ENCODE results near the gene PXK. TPM values are rescaled to one million over a fixed set of nuclear protein-coding genes. Genes with fewer than 3 reads are reported as not detected.

The PXK gene
- total RNA-seq, 1 donor from 2014 or later = 47.6 TPM

DNA sequence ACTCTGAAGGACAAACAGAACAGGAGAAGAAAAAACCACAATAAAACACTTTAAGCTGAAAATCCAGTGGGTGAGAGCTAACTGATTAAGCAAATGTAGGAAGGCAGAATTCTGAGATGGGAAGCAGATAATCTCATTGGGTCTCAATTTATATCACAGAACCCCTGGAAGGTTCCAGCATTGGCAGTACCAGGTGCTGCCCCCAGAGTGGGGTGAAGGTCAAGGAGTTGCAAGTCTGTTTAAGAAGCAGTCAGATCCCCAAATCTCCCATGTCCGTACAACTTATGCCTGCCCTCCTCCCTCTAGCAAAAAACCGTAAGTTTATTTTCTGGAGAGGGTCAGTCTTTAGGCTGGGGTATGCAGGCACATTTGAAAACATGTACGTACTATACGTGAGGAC lies 45.1 kb downstream of the PXK start:
- H3K27ac Mint-ChIP-seq = peak overlapping the region; percentile 58
- H3K27me3 Mint-ChIP-seq (ENCODE audit: low read depth) = no peaks in the 10 kb centered on the region
- peaks cover 9% of the 10 kb centered on the region for H3K4me1 Mint-ChIP-seq (ENCODE audit: low read depth)
- peaks cover 37% of the 10 kb centered on the region for H3K36me3 Mint-ChIP-seq (ENCODE audit: low read depth)
- no peaks in the 10 kb centered on the region for H3K9me3 Mint-ChIP-seq
- no peak overlapping the region for H3K4me3 Mint-ChIP-seq (ENCODE audit: low read depth)
- no peak for DNase-seq (ENCODE audit: low spot score)
- intact Hi-C loops (cut with micrococcal nuclease) = no loop called here

DNA sequence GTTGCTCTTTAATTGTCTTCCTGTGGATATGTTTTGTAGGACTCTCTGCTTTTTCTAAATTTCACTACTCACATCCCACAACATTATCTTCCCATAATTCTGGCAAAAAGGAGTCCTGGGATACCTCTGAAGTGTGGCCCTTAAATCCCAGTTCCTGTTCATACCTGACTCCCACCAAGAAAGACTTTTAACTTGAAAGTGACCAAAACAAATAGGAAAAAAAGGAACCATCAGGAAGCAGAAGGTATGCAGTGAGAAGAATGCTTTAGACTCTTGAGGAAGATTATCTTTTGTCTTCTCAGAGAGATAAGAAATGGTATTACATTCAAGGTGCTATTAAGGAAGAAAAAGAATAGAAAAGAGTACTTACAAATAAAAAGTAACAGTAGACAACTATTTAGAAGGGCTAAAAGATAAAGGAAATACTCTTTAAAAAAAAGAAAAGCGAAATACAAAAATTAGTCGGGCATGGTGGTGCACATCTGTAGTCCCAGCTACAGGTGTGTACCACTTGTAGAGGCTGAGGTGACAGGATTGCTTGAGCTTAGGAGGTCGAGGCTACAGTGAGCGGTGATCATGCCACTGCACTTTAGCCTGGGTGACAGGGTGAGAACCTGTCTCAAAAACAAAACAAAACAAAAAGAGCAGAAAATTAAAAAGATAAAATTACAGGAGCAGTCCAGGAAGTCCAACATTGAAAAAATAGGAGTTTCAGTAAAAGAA lies 46.8 kb downstream of the PXK start:
- no peak overlapping the region for H3K4me3 Mint-ChIP-seq (ENCODE audit: low read depth)
- H3K36me3 Mint-ChIP-seq (ENCODE audit: low read depth) = peaks cover 37% of the 10 kb centered on the region
- DNase-seq (ENCODE audit: low spot score) = no peak
- H3K4me1 Mint-ChIP-seq (ENCODE audit: low read depth) = peaks cover 8% of the 10 kb centered on the region
- no peaks in the 10 kb centered on the region for H3K9me3 Mint-ChIP-seq
- peak overlapping the region; percentile 1 for H3K27ac Mint-ChIP-seq
- H3K27me3 Mint-ChIP-seq (ENCODE audit: low read depth) = no peaks in the 10 kb centered on the region
- intact Hi-C loops (cut with micrococcal nuclease) = loop anchor here (10.0 kb wide), 1 partner anchor 45 kb away; the partner anchor contains the start of gene PXK

DNA sequence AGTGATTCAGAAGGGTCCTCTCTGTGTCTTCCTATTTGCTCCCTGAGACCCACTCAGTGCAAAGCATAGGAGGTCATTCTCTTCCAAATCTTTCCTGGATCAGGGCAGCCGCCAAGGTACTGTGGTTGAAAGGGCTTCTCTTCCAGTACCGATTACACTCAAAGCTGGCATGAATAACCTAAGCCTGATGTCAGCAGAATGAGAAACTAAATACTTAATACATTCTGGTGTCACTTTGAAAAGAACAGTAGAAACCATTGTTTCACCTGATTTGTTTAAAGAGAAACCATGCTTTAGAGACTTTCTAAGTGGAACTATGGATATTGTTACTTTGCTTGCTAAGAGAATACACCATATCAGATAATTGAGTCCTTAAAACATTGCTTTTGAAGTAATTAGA lies 50.8 kb downstream of the PXK start:
- Mint-ChIP-seq H3K4me3 (ENCODE audit: low read depth) (no peak overlapping the region), H3K9me3 (no peaks in the 10 kb centered on the region), H3K27me3 (ENCODE audit: low read depth) (no peaks in the 10 kb centered on the region), H3K36me3 (ENCODE audit: low read depth) (peaks cover 47% of the 10 kb centered on the region), H3K27ac (no peak overlapping the region), H3K4me1 (ENCODE audit: low read depth) (peaks cover 22% of the 10 kb centered on the region)
- no peak for DNase-seq (ENCODE audit: low spot score)
- intact Hi-C loops (cut with micrococcal nuclease) = loop anchor here (10.0 kb wide), 1 partner anchor 49 kb away; the partner anchor contains the start of gene PXK

DNA sequence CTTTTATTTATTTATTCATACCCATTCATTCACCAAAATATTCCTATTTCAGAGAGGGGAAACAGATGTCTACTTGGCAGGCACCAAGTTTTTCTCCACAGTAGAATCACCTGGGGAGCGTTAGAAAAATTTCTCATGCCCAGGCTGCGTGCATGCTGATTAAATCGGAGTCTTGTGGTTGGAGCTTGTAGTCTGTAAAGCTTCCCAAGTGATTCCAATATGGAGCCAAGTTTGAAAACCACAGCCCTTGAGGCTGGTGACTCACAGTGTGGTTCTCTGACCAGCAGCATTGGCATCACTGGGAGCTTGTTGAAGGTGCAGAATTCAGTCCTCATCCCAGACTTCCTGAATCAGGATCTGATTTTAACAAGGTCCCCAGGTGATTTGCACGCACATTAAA lies 51.2 kb downstream of the PXK start:
- Mint-ChIP-seq H3K36me3 (ENCODE audit: low read depth) (peaks cover 50% of the 10 kb centered on the region), H3K4me1 (ENCODE audit: low read depth) (peaks cover 26% of the 10 kb centered on the region), H3K9me3 (no peaks in the 10 kb centered on the region), H3K4me3 (ENCODE audit: low read depth) (no peak overlapping the region), H3K27ac (no peak overlapping the region), H3K27me3 (ENCODE audit: low read depth) (no peaks in the 10 kb centered on the region)
- intact Hi-C loops (cut with micrococcal nuclease) = loop anchor here (10.0 kb wide), 1 partner anchor 49 kb away; the partner anchor contains the start of gene PXK
- no peak for DNase-seq (ENCODE audit: low spot score)

DNA sequence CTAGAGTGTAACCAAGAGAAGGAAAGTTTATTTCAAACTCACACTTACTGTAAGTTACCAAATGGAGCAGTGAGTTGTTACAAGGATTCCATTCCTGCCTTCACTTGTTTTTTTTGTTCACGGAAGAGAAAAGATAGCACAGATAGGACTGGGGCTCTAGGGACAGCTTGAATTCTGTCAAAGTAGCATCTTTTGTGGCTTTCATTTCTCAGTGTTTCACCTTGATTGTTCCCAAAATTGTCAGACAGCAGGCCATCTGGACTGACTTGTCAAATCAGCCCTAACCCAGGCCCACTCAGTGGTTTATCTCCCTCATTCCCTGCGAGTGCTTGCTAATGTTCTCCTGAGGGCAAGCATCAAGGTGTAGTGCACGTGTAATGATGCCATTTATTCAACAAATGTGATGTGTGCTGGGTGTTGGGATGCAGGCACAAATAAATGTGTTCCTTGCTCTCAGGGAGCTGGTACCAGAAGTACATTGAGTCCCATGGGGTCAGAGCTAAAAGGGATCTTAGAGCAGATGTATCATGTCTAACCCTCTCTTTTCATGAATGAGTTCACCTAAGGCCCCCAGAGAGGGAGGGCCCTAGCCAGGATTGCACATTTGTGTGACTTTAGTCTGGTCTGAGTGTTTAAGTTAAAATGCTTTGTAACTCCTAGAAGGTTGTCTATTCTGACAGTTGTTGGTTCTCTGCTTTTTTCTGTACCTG lies 51.8 kb downstream of the PXK start:
- Mint-ChIP-seq H3K4me3 (ENCODE audit: low read depth) (no peak overlapping the region), H3K27me3 (ENCODE audit: low read depth) (no peaks in the 10 kb centered on the region), H3K36me3 (ENCODE audit: low read depth) (peaks cover 47% of the 10 kb centered on the region), H3K27ac (no peak overlapping the region), H3K9me3 (no peaks in the 10 kb centered on the region), H3K4me1 (ENCODE audit: low read depth) (peaks cover 27% of the 10 kb centered on the region)
- no peak for DNase-seq (ENCODE audit: low spot score)
- intact Hi-C loops (cut with micrococcal nuclease) = loop anchor here (10.0 kb wide), 1 partner anchor 50 kb away; the partner anchor contains the start of gene PXK

DNA sequence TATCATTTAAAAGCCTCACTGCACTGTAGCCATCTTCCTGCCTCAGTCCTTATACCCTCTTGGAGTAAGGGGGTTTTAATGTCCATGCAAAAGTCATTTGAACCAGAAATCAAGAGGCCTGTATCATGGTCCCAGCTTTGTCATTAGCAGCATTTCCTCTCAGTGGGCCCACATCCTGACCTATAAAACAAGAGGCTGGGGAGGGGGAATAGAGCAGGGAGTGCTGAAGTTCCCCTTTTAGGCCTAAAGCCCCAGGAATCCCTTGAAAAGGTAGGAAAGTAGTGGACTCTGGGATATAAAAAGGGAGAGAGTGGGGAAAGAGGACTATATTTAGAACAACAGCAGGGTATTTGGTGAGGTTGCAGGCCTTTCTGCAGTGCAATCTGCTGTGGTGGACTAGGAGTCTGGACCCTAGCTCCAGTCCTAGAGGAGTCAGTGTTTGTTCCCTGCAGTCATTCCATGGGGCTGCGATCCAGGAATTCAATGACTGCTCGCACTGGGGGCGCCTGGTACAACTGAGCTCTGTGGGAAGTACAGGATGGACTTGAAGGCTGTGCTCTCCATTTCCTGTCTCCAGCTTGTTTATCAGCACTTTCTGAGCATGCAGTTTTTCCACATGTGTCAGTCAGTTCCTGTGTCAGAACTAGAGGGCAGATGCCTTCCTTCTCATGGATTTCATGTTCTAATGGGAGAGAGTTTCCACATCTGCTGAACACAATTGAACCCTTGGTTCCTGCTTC lies 54.1 kb downstream of the PXK start:
- H3K9me3 Mint-ChIP-seq = no peaks in the 10 kb centered on the region
- DNase-seq (ENCODE audit: low spot score) = no peak
- H3K36me3 Mint-ChIP-seq (ENCODE audit: low read depth) = peaks cover 55% of the 10 kb centered on the region
- H3K27ac Mint-ChIP-seq = peak overlapping the region; percentile 77
- peaks cover 30% of the 10 kb centered on the region for H3K4me1 Mint-ChIP-seq (ENCODE audit: low read depth)
- H3K4me3 Mint-ChIP-seq (ENCODE audit: low read depth) = no peak overlapping the region
- H3K27me3 Mint-ChIP-seq (ENCODE audit: low read depth) = no peaks in the 10 kb centered on the region
- intact Hi-C loops (cut with micrococcal nuclease) = loop anchor here (10.0 kb wide), 1 partner anchor 52 kb away; the partner anchor contains the start of gene PXK

DNA sequence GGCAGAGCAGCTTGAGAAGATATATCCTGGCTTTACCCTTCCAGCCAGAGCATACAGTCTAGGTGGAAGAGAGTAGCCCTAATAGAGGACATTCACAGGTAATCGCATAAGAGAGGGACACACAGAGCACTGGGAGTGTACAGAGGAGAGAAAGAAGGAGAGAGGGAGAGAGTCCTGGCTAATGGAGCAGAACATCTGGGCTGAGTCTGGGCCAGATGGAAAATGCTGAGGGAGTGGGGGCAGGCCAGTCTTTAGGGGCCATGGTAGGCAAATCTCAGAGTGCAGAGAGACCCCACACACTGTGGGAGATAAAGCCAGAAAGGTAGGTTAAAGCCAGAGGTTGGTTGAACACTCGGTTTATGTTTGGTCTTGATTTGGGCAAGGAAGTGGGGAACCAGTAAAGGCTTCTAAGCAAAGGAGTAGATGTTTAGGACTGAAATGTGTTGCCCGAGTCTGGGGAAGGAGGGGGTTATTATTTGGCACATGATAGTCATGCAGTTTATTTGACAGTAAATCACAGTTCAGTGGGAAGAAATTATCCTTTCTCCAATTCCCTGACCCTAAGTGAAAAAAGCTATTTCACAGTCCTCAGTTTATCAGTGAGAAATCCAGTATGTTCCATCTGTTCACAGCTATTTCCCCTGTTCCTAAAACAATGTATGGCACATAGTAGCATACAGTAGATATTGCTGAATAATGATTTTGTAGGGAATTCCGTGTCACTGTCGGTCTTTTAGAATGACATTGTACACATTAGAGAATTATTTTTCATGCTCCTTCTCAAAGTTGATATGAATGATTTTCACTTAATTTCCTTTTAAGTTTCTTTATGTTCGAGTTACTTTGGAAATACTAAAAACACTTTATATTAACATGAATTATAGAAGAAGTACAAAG lies 55.2 kb downstream of the PXK start:
- no peak for DNase-seq (ENCODE audit: low spot score)
- intact Hi-C loops (cut with micrococcal nuclease) = loop anchor here (10.0 kb wide), 1 partner anchor 53 kb away; the partner anchor contains the start of gene PXK
- Mint-ChIP-seq H3K9me3 (no peaks in the 10 kb centered on the region), H3K4me1 (ENCODE audit: low read depth) (peaks cover 32% of the 10 kb centered on the region), H3K27me3 (ENCODE audit: low read depth) (no peaks in the 10 kb centered on the region), H3K36me3 (ENCODE audit: low read depth) (peaks cover 55% of the 10 kb centered on the region), H3K4me3 (ENCODE audit: low read depth) (no peak overlapping the region), H3K27ac (peak overlapping the region; percentile 68)

DNA sequence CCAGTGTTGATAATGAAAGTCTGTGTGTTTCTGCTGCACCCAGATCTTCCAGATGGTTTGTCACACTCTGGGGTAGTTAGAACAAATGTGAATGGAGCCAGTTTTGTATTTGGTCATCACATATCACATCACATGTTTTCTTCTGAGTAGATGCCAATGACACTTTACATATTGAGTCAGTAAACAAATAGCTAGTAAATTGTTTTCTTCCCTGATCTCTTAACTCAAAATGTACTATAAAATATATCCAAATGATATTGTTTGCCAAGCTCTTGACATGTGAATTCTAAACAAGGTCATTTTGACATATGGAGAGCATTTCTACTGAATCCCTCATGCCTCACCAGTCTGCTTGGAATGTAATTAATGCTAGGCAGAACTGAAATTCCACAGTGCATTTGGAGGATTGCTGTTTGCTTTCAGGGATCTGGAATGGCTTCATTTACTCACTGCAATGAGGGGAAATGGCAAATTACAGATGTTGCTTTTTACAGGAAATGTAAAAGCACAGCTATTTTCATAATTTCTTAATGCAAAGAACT lies 55.9 kb downstream of the PXK start:
- intact Hi-C loops (cut with micrococcal nuclease) = loop anchor here (10.0 kb wide), 1 partner anchor 54 kb away; the partner anchor contains the start of gene PXK
- no peak overlapping the region for H3K4me3 Mint-ChIP-seq (ENCODE audit: low read depth)
- H3K27me3 Mint-ChIP-seq (ENCODE audit: low read depth) = no peaks in the 10 kb centered on the region
- no peak overlapping the region for H3K27ac Mint-ChIP-seq
- H3K9me3 Mint-ChIP-seq = no peaks in the 10 kb centered on the region
- DNase-seq (ENCODE audit: low spot score) = no peak
- H3K36me3 Mint-ChIP-seq (ENCODE audit: low read depth) = peaks cover 51% of the 10 kb centered on the region
- H3K4me1 Mint-ChIP-seq (ENCODE audit: low read depth) = peaks cover 32% of the 10 kb centered on the region

DNA sequence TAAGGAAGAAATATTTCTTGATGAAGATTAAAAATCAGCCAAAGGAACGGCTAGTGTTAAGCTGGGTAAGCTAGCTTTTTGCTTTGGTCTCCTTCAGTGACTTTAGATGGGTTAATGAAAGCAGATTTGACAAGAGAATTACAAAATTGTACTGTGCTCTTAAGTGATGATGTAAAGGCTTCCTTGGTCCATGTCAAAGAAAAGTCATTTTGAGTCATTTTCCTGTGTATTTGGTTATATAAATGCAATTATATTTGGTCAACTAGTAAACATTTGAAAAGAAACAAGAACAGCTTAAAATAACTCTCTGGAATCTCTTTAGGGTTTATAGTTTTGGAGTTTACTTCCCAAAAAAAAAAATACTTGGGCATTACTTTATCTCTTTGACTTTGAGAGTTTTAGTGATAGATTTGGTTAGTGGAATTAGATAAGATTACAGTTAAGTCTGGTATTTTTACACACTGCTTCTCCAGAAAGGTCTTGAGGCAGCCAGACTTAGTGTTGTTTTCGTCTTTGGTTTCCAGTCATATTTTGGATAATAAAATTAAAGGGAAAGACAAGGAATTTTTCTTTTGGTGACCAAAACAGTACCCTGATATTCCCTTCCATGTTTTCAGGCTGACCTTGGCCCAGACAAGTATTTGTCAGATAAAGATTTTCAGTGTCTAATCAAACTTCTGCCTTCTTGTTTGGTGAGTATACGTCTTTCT lies 58.6 kb downstream of the PXK start:
- no peak for DNase-seq (ENCODE audit: low spot score)
- H3K27ac Mint-ChIP-seq = peak overlapping the region; percentile 8
- H3K9me3 Mint-ChIP-seq = no peaks in the 10 kb centered on the region
- H3K4me1 Mint-ChIP-seq (ENCODE audit: low read depth) = peaks cover 30% of the 10 kb centered on the region
- intact Hi-C loops (cut with micrococcal nuclease) = no loop called here
- H3K36me3 Mint-ChIP-seq (ENCODE audit: low read depth) = peaks cover 60% of the 10 kb centered on the region
- H3K4me3 Mint-ChIP-seq (ENCODE audit: low read depth) = no peak overlapping the region
- no peaks in the 10 kb centered on the region for H3K27me3 Mint-ChIP-seq (ENCODE audit: low read depth)

DNA sequence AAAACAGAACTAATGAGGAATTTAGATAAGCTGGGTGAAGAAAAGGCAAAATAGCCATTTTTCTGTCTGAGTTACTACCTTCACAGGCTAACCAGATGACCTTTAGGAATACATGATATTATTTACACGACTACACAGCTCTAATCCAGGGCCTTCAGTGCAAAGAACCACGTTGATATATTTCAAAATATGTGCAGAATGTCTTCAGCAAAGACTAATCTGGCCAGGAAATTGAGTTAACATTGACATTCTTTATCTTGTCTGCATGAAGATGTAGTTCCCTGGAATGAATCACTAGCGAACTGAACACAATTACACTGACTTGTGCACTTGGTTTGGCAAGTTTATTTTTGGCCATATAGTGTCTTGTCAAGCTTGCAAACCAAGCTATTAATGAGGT lies 59.5 kb downstream of the PXK start:
- intact Hi-C loops (cut with micrococcal nuclease) = no loop called here
- Mint-ChIP-seq H3K27me3 (ENCODE audit: low read depth) (no peaks in the 10 kb centered on the region), H3K36me3 (ENCODE audit: low read depth) (peaks cover 58% of the 10 kb centered on the region), H3K27ac (peak overlapping the region; percentile 2), H3K9me3 (no peaks in the 10 kb centered on the region), H3K4me1 (ENCODE audit: low read depth) (peaks cover 22% of the 10 kb centered on the region), H3K4me3 (ENCODE audit: low read depth) (no peak overlapping the region)
- no peak for DNase-seq (ENCODE audit: low spot score)

DNA sequence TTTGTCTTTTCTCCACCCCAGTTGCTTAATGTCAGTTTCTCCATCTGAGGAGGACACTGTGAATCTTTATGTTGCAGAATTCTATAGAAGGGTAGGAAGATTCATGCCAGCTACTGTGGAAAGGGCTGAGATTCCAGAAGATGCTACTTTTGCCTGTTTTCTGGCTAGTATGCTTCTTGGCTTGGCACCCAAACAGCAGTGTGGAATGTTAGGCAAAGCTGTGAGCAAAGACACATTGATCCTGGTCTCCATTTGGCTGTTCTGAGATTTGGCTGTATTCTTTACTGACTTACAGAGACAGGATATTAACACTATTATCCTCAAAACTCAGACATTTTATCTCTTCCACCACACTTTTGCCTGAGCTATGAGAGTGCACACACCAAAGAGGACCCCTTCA lies 61.6 kb downstream of the PXK start:
- peaks cover 70% of the 10 kb centered on the region for H3K36me3 Mint-ChIP-seq (ENCODE audit: low read depth)
- no peak overlapping the region for H3K27ac Mint-ChIP-seq
- peaks cover 4% of the 10 kb centered on the region for H3K4me1 Mint-ChIP-seq (ENCODE audit: low read depth)
- no peaks in the 10 kb centered on the region for H3K27me3 Mint-ChIP-seq (ENCODE audit: low read depth)
- H3K9me3 Mint-ChIP-seq = no peaks in the 10 kb centered on the region
- intact Hi-C loops (cut with micrococcal nuclease) = no loop called here
- no peak overlapping the region for H3K4me3 Mint-ChIP-seq (ENCODE audit: low read depth)
- DNase-seq (ENCODE audit: low spot score) = no peak
